HG03469 (cell line): ENCODE measurements around the gene NCAPD2.
A peak's percentile ranks its signal among the peaks of the same experiment; 100 is the strongest.

Source experiments
- ATAC-seq: cut with Tn5 transposase; IDR thresholded peaks from one replicate; pipeline ENCODE4 v1.9.1; 2021; ENCODE audit warnings: mild to moderate bottlenecking, moderate library complexity, moderate number of reproducible peaks; ENCODE audit not compliant: unreplicated experiment

NCAPD2 gene

GRCh38 chr12:6493497-6494257 lies at the start of gene NCAPD2:
NCAPD2 (plus strand) TSS chr12:6494102; CDS start chr12:6495099, 997 bp downstream.
- peak; percentile 55 for ATAC-seq

DNA sequence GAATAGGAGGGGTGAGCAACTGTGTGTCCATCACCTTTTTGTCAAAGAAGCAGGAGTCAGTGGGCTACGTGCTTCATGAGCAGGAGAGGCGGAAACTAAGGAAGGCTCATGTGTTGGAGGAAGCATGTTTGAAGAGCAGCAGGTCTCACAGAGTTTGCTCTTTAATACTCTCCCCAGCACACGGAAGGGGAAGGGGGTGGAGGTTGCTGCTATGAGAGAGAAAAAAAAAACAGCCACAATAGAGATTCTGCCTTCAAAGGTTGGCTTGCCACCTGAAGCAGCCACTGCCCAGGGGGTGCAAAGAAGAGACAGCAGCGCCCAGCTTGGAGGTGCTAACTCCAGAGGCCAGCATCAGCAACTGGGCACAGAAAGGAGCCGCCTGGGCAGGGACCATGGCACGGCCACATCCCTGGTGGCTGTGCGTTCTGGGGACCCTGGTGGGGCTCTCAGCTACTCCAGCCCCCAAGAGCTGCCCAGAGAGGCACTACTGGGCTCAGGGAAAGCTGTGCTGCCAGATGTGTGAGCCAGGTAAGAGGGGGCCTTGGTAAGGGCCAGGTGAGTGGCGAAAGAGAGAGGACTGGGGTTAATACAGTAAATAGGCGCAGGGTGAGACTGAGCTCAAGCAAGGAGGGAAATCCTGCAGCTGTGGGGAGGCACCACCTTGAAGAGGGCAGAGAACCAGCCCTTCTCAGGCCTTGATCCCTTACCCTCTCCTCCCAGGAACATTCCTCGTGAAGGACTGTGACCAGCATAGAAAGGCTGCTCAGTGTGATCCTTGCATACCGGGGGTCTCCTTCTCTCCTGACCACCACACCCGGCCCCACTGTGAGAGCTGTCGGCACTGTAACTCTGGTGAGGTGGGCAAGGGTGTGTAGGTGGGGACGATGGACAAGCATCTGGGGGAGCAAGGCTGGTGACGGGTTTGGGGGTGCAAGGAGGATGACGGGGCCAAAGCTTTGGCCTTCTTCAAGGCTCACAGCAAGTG lies 48.9 kb upstream of the NCAPD2 start, which contains the start of gene CD27:
CD27 (plus strand) TSS at position 252 of the 985 bp plus-strand sequence; CDS start at position 393, 141 bp downstream.
- ATAC-seq = no peak

DNA sequence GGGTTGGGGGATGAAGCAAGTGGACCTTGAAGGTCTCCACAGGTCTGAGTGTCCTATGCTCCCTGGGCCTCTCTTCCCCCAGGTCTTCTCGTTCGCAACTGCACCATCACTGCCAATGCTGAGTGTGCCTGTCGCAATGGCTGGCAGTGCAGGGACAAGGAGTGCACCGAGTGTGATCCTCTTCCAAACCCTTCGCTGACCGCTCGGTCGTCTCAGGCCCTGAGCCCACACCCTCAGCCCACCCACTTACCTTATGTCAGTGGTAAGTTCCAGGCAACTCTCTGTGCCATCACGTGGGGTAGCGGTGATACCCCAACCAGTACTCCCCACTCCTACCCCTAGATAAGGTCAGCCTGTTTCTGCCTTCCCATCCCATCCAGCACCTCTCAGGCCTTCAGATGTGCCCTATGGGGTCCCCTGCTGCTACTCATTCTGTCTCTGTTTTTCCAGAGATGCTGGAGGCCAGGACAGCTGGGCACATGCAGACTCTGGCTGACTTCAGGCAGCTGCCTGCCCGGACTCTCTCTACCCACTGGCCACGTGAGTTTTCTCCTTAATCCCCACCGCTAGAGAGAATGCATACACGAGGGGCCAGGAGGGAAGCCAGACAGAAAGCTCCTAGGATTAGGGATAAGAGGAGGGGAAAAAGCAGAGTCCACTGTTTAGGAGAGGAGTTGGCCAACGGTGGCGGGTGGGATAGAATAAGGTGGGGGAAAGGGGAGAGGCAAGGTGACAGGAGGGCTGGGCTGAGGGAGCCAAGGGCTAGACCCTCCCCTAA lies 43.6 kb upstream of the NCAPD2 start:
- no peak for ATAC-seq

- no peak for ATAC-seq
These were observed 43.0 kb upstream of the NCAPD2 start for GRCh38 chr12:6450869-6451347.

DNA sequence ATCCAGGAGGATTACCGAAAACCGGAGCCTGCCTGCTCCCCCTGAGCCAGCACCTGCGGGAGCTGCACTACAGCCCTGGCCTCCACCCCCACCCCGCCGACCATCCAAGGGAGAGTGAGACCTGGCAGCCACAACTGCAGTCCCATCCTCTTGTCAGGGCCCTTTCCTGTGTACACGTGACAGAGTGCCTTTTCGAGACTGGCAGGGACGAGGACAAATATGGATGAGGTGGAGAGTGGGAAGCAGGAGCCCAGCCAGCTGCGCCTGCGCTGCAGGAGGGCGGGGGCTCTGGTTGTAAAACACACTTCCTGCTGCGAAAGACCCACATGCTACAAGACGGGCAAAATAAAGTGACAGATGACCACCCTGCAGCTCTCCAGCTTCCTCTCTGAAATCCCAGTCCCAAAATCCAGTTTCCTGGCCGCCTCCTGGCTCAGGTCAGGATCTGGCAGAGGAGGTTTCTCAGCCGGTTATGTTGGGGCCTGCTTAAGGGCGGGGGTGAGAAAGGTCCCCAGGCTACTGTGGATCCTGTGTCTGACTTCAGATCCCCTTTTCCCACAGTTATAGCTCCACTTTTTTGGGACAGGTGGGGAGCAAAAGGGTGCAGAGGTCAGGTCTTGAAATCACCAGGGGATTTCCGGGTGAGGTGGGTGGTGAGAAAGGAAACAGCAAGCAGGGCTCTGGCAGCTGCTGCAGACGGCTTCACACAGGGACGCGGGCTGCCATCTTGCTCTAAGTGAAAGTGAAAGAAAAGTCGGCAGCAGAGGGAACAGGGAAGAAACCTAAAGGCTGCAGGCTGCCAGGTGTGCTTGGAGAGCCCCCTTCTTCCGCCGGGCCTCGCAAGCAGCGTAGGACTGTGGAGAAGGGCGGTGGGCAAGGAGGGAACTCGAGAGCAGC lies 42.3 kb upstream of the NCAPD2 start, which contains the start of gene TAPBPL:
TAPBPL (plus strand) TSS at position 695 of the 897 bp plus-strand sequence. CDS start 207 bp downstream, outside the sequence.
- no peak for ATAC-seq

DNA sequence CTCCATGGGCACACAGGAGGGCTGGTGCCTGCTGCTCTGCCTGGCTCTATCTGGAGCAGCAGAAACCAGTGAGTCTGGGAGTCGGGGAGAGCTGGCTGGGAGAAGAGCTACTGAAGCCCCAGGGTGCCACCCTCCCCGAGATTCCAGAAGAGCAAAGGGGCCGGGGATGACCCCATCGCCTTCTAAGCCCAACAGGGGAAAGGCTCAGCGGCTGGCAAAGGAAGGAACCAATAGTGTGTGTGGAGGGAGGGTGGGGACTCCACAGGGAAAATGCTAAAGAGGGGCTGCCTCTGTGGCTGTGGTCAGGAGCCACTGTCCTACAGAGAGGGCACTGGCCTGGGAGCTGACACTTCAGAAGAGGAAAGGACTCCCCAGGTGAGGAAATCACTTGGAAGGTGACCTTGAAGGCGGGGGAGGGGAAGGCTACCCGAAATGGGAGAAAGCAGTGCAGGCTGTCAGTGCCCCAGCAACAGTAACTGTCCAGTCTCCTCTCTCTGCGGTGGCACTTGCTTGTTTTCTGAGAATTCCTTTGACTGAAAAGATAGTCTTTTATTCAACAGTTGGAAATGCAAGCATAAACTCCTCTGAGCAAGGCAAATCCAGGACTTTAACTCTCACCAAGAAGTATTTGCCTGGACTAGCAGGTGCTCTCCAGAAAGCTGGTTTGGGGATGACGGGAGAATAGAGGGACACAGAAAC lies 41.5 kb upstream of the NCAPD2 start:
- no peak for ATAC-seq

DNA sequence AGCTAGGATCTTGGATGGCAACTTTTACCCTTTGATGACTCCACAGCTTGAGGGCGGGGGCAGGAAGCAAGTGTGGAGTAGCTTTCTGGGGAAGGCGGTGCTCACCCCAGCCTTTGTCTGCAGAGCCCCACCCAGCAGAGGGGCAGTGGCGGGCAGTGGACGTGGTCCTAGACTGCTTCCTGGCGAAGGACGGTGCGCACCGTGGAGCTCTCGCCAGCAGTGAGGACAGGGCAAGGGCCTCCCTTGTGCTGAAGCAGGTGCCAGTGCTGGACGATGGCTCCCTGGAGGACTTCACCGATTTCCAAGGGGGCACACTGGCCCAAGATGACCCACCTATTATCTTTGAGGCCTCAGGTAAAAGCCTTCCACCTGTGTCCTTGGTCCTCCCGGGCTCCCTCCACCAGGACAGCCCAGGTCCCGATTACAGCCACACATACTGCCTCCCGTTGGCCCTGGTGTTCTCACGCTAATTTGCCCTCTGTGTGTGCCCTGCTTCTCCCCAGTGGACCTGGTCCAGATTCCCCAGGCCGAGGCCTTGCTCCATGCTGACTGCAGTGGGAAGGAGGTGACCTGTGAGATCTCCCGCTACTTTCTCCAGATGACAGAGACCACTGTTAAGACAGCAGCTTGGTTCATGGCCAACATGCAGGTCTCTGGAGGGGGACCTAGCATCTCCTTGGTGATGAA lies 40.8 kb upstream of the NCAPD2 start:
- no peak for ATAC-seq

GRCh38 chr12:6457220-6457945 lies 36.5 kb upstream of the NCAPD2 start:
- ATAC-seq = no peak

DNA sequence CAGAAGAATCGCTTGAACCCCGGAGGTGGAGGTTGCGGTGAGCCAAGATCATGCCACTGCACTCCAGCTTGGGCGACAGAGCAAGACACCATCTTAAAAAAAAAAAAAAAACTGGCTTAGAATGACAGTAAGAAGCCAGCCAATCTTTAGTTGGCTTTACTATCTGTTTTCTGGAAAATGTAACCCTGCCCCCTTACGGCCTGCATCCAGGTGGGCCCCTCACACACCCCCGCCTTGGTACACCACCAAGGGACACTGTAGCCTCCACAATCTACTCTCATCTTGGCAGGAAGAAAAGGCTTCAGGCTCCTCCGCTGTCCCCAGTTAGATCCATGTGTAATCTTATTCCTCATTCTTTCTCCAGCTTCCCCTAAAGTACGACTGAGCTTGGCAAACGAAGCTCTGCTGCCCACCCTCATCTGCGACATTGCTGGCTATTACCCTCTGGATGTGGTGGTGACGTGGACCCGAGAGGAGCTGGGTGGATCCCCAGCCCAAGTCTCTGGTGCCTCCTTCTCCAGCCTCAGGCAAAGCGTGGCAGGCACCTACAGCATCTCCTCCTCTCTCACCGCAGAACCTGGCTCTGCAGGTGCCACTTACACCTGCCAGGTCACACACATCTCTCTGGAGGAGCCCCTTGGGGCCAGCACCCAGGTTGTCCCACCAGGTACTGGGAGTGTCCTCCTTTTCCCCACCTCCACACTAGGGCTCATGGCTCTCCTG lies 35.5 kb upstream of the NCAPD2 start:
- no peak for ATAC-seq

DNA sequence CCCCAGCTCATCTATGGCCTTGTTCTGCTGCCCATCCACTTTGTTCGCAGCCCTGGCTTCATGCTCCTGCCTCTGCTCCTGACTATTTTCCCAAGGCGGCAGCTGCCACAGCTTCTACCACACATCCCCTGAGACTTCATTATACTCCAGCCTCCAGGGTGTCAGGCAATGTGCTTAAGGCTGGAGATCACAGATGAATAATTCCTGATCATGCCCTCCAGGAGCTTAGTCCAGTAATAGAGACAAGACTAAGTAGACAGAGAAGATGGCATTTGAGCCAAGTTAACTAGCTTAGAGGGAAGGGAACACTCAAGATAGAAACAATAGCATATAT lies 34.9 kb upstream of the NCAPD2 start:
- no peak for ATAC-seq

DNA sequence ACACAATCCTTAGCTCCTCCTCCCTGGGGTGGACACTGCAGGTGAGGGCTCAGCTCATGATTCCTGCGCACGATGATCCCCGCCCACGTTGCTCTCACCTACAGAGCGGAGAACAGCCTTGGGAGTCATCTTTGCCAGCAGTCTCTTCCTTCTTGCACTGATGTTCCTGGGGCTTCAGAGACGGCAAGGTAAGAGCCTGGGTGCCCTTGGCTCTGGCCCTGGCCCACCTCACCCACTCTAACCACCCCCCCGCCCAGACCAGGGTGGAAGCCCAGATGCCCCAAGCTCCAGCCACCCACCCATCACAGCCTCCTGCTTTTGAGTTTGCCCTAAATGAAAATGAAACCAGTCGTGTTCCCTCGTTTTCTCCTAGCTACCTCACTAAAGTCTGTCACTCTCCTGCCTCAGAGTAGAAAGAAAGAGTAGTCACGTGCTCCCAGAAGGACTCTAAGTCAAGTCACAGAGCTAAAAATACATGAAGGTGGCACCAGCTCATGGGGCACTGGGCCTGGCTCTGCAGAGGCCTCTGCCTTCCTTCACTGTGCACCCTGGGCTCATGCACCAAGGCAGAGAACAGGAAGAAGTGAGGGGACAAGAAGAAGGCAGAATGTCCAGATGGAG lies 33.0 kb upstream of the NCAPD2 start:
- ATAC-seq = no peak

- peak; percentile 56 for ATAC-seq
These were observed 32.3 kb upstream of the NCAPD2 start for GRCh38 chr12:6461401-6462233.

GRCh38 chr12:6462234-6462995 lies 31.5 kb upstream of the NCAPD2 start:
- no peak for ATAC-seq

DNA sequence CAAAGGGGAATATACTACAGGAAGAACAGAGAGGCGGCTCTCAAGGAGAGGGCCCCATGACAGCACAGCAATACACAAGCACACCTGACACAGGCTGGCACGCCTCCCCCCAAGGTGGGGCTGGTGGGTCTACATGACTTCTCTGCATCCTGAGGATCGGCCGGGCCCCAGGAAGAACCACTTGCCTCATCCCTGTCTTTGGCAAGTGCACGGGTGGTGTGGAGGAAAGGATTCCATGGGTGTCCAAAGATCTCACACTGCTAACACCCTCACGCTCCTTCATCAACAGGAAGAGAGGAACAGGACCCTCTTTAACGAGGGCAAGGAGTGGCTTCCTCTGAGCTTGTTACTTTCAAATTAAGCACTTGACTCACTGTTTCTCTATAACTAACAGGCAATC lies 30.7 kb upstream of the NCAPD2 start:
- ATAC-seq = no peak

GRCh38 chr12:6463858-6464257 lies 30.0 kb upstream of the NCAPD2 start:
- no peak for ATAC-seq
